Ascending aorta (tissue), 2 donors: ENCODE measurements around the gene ZNF26. TPM values are rescaled to one million over a fixed set of nuclear protein-coding genes. Genes with fewer than 3 reads are reported as not detected.
"Not testable (repeated sequence)": the region's sequence is repeated elsewhere in the genome, so short reads cannot be mapped to it uniquely, and the experiment has no call there.

Experiments used
- DNase-seq, 2 donors: peaks; one replicate each; pipeline ENCODE4 v3.0.0-alpha.2; 2019; ENCODE audit warnings: low spot score in 2 of 2
- H3K27ac ChIP-seq, 2 donors: fragments of 200-600 bp; sonication (generic); one replicate each; pipeline ENCODE4 v1.5.1; 2016 to 2017; ENCODE audit warnings: mild to moderate bottlenecking in 1 of 2
- H3K27me3 ChIP-seq: fragments of 200-600 bp; sonication (generic); one replicate; pipeline ENCODE4 v1.5.1; 2017
- H3K36me3 ChIP-seq, 2 donors: fragments of 200-600 bp; sonication (generic); one replicate each; pipeline ENCODE4 v1.5.1; 2016
- H3K4me1 ChIP-seq, 2 donors: fragments of 200-600 bp; sonication (generic); one replicate each; pipeline ENCODE4 v1.5.1; 2016 to 2017; ENCODE audit warnings: mild to moderate bottlenecking in 1 of 2
- H3K4me3 ChIP-seq, 2 donors: fragments of 200-600 bp; sonication (generic); one replicate each; pipeline ENCODE4 v1.5.1; 2016 to 2017; ENCODE audit warnings: mild to moderate bottlenecking in 1 of 2
- H3K9me3 ChIP-seq, 2 donors: fragments of 200-600 bp; sonication (generic); one replicate each; pipeline ENCODE4 v1.5.1; 2016
- CTCF ChIP-seq, 3 experiments: fragments of 200-600 bp in 2 of 3; fragments of 450-650 bp in 1 of 3; sonication (generic) in 2 of 3; IDR thresholded peaks; one replicate each; pipeline ENCODE4 v1.5.1; 2016 to 2019; ENCODE audit warnings: antibody characterized with exemption in 3 of 3, mild to moderate bottlenecking in 1 of 3, moderate library complexity in 1 of 3
- intact Hi-C: fragments of 100-400 bp; cut with DNase I; formaldehyde crosslinking; loops from one replicate; pipeline ENCODE4 v1.15.1; 2023
- total RNA-seq: library from RNA; depleted of rRNA; stranded (reverse); fragments of >200 nt; gene quantifications from one replicate; pipeline ENCODE4 v1.1.0, GENCODE V29; 2016

Gene ZNF26, protein sequence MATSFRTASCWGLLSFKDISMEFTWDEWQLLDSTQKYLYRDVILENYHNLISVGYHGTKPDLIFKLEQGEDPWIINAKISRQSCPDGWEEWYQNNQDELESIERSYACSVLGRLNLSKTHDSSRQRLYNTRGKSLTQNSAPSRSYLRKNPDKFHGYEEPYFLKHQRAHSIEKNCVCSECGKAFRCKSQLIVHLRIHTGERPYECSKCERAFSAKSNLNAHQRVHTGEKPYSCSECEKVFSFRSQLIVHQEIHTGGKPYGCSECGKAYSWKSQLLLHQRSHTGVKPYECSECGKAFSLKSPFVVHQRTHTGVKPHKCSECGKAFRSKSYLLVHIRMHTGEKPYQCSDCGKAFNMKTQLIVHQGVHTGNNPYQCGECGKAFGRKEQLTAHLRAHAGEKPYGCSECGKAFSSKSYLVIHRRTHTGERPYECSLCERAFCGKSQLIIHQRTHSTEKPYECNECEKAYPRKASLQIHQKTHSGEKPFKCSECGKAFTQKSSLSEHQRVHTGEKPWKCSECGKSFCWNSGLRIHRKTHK
- 73.4 TPM for total RNA-seq

GRCh38 chr12:132986001-132986884 is at the start of gene ZNF26:
Gene ZNF26, plus strand, starts transcription at chr12:132986367. Its CDS starts 474 bp downstream, at chr12:132986841.
- peaks cover 21 to 36% of the 10 kb centered on the region in 2 donors for H3K9me3 ChIP-seq
- H3K36me3 ChIP-seq = peaks cover 0 to 32% of the 10 kb centered on the region in 2 donors
- H3K27me3 ChIP-seq = no peaks in the 10 kb centered on the region
- peak within 1 kb of the TSS; percentile 81 to 84 for H3K4me3 ChIP-seq
- peak; percentile 64 to 94 for DNase-seq
- TF ChIP-seq CTCF (IDR thresholded peaks at IDR 0.05) = no peak
- intact Hi-C loops = loop anchor here (1.0 to 2.0 kb wide), 6 partner anchors 30 to 157 kb away; partner anchors contain the start of genes CHFR, GOLGA3, ZNF10 and ZNF140
- H3K4me1 ChIP-seq = peaks cover 3 to 6% of the 10 kb centered on the region in 2 donors
- H3K27ac ChIP-seq = peak within 1 kb of the TSS; percentile 84 to 93

GRCh38 chr12:132936921-132937320 is 49.2 kb upstream of the ZNF26 start:
- intact Hi-C loops, H3K4me3 ChIP-seq, DNase-seq, H3K27ac ChIP-seq, H3K4me1 ChIP-seq, H3K27me3 ChIP-seq: not testable (repeated sequence)
- peaks cover 71 to 87% of the 10 kb centered on the region in 2 donors for H3K9me3 ChIP-seq
- peaks cover 20 to 48% of the 10 kb centered on the region in 2 donors for H3K36me3 ChIP-seq

DNA sequence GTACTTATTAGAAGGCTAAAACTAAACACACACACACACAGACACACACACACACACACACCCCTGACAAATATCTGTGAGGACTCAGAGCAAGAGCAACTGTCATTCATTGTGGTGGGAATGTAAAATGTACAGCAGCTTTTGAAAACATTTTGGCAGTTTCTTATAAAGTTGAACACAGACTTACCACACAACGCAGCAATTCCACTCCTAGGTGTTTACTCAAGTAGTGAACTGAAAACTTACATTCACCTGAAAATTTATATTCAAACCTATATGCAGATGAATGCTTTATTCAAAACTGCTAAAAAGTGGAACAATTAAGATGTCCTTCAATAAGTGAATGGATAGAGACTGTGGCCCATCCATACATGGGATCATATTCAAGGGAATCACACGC is 48.7 kb upstream of the ZNF26 start:
- H3K4me3 ChIP-seq = no peak overlapping the region
- no peak overlapping the region for H3K27ac ChIP-seq
- H3K4me1 ChIP-seq = no peaks in the 10 kb centered on the region
- peaks cover 22 to 48% of the 10 kb centered on the region in 2 donors for H3K36me3 ChIP-seq
- H3K27me3 ChIP-seq = no peaks in the 10 kb centered on the region
- H3K9me3 ChIP-seq = peaks cover 71 to 87% of the 10 kb centered on the region in 2 donors
- intact Hi-C loops = no loop called here
- no peak for DNase-seq
- TF ChIP-seq CTCF (IDR thresholded peaks at IDR 0.05) = no peak

DNA sequence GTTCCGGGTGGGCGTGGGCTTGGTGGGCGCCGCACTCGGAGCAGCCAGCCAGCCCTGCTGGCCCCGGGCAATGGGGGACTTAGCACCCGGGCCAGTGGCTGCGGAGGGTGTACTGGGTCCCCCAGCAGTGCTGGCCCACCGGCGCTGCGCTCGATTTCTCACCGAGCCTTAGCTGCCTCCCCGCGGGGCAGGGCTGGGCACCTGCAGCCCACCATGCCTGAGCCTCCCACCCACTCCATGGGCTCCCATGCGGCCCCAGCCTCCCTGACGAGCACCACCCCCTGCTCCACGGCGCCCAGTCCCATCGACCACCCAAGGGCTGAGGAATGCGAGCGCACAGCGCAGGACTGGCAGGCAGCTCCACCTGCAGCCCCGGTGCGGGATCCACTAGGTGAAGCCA is 47.4 kb upstream of the ZNF26 start:
- intact Hi-C loops = not testable (repeated sequence)

GRCh38 chr12:132940071-132940719 is 46.0 kb upstream of the ZNF26 start:
- Histone ChIP-seq H3K4me3 (no peak overlapping the region), H3K9me3 (peaks cover 80 to 87% of the 10 kb centered on the region in 2 donors), H3K27ac (no peak overlapping the region), H3K27me3 (no peaks in the 10 kb centered on the region), H3K36me3 (peaks cover 39 to 54% of the 10 kb centered on the region in 2 donors), H3K4me1 (no peaks in the 10 kb centered on the region)
- no peak for DNase-seq
- intact Hi-C loops = no loop called here
- no peak for TF ChIP-seq CTCF (IDR thresholded peaks at IDR 0.05)

More for the DNA sequence above, 47.4 kb upstream of the ZNF26 start:
- H3K4me1 ChIP-seq, H3K27me3 ChIP-seq, DNase-seq, H3K4me3 ChIP-seq, H3K27ac ChIP-seq: not testable (repeated sequence)
- Histone ChIP-seq H3K9me3 (peaks cover 74 to 87% of the 10 kb centered on the region in 2 donors), H3K36me3 (peaks cover 30 to 50% of the 10 kb centered on the region in 2 donors)

GRCh38 chr12:132941336-132941954 is 44.7 kb upstream of the ZNF26 start:
- H3K9me3 ChIP-seq = peaks cover 84 to 87% of the 10 kb centered on the region in 2 donors
- no peaks in the 10 kb centered on the region for H3K4me1 ChIP-seq
- TF ChIP-seq CTCF (IDR thresholded peaks at IDR 0.05) = no peak
- H3K4me3 ChIP-seq = no peak overlapping the region
- no peak overlapping the region for H3K27ac ChIP-seq
- H3K36me3 ChIP-seq = peaks cover 49 to 66% of the 10 kb centered on the region in 2 donors
- no peaks in the 10 kb centered on the region for H3K27me3 ChIP-seq
- intact Hi-C loops = no loop called here
- no peak for DNase-seq
